ENCODE data around the gene PHETA1.

PHETA1 gene

DNA sequence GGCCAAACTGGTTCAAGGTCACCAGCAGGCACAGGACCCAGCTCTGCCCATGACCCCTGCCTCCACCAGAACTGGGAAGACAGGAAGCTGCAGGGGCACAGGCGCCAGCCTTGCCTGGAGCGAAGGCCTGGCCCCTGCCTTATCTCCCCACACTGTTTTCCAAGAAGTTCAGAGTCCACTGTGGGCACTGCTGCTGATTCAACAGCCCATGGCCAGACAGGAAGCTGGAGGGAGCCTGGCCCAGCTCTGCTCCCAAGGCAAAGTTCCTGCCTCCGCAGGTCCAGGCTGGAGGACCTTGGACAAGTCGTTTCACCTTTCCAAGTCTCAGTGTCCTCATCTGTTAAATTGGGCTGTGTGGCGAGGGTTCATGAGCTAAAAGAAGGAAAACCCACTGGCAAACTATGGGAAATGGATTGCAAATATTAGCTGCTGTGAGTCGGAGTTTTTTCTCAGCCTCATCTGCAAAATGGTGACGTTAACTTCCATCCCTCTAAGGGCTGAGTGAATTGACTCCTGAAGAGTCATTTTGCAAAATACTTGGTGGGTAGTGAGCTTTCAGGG is 1.2 kb downstream of the PHETA1 start:
- no peak for TF ChIP-seq CTCF (IDR thresholded peaks at IDR 0.05)

- TF ChIP-seq CTCF (IDR thresholded peaks at IDR 0.05): no peak
These were observed 2.3 kb downstream of the PHETA1 start for GRCh38 chr12:111366583-111366982.

GRCh38 chr12:111366075-111366474 is 2.8 kb downstream of the PHETA1 start:
- no peak for TF ChIP-seq CTCF (IDR thresholded peaks at IDR 0.05)

DNA sequence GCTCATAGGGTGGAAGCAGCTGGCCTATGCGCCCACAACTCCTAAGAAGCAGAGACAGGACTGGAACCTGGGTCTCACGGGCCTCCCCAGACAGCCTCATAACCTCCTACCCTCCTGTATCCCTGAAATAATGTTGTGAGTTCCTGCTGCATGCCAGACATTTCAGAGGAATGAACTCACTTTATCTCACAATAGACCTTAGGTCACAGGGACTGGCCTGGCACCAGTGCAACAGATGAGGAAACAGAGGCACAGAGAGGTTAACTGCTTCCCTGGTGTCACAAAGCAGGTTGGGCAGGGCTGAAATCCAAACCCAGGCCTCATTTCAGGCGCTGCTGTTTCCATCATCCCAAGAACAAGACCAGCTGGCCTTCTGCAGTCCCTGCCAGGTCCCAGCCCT is 5.3 kb downstream of the PHETA1 start:
- no peak for TF ChIP-seq CTCF (IDR thresholded peaks at IDR 0.05)

DNA sequence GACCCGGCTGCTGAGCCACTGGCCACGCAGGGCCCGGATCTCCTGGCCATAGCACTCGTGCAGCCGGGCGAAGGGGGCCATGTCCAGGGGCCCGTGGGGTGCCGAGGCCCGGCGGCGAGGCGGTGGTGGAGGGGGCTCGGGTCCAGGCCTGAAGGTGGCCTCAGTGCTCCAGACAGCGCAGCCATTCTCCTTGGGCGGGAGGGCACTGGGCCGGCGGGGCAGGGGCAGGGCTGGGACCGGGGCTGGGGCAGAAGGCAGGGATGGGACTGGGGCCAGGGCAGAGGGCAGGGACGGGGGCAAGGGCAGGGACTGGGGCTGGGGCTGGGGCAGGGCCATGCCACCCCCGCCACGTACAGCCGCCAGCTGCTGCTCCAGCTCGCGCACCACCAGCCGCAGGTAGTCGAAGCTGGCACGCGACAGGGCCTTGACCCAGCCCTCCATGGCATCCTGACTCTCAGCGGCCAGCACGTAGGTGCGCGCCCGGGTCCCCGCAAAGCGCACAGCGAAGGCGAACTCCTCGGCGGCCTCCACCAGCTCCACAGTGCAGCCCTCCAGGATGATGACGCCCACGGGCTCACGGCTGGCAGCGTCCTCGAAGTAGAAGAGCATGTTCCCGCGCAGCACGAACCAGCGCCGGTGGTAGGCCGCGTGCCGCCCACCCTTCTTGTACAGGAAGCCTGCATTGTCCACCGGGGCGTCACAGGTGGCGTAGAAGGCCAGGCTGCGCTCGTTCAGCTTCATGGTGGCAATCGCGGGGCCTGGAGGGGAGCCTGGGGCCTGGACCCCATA is 6.0 kb downstream of the PHETA1 start:
- no peak for TF ChIP-seq CTCF (IDR thresholded peaks at IDR 0.05)

- TF ChIP-seq CTCF (IDR thresholded peaks at IDR 0.05): no peak
These were observed 6.9 kb downstream of the PHETA1 start for GRCh38 chr12:111361717-111362576.

GRCh38 chr12:111361073-111361716 is 7.7 kb downstream of the PHETA1 start:
- no peak for TF ChIP-seq CTCF (IDR thresholded peaks at IDR 0.05)
